Neural cell (in vitro differentiated cells): ENCODE data around the gene SOD3. TPM values are rescaled to one million over a fixed set of nuclear protein-coding genes. Genes with fewer than 3 reads are reported as not detected.

ENCODE experiments used
- H2AFZ ChIP-seq: fragments of 200-600, 300-800 bp; sonication (generic), shearing (Covaris generic); 2 replicates; pipeline ENCODE4 v1.6.0; 2014; ENCODE audit warnings: low read depth, mild to moderate bottlenecking, antibody characterized with exemption, low read length, moderate library complexity
- H3F3A ChIP-seq: fragments of 200-600 bp; shearing (Covaris generic); 2 replicates; pipeline ENCODE4 v1.6.1; 2016; ENCODE audit warnings: mild to moderate bottlenecking, moderate library complexity, mixed read lengths, antibody characterized with exemption, low read length; ENCODE audit not compliant: insufficient read depth, poor library complexity, severe bottlenecking
- H3K27ac ChIP-seq: fragments of 200-600, 300-800 bp; sonication (generic), shearing (Covaris generic); 2 replicates; pipeline ENCODE4 v1.5.1; 2014; ENCODE audit warnings: mild to moderate bottlenecking, low read length, moderate library complexity
- H3K27me3 ChIP-seq: fragments of 300-800, 200-600 bp; sonication (generic), shearing (Covaris generic); 2 replicates; pipeline ENCODE4 v1.6.0; 2014; ENCODE audit warnings: mild to moderate bottlenecking, low read depth, low read length, moderate library complexity; ENCODE audit not compliant: insufficient read depth
- H3K36me3 ChIP-seq: fragments of 300-800, 200-600 bp; sonication (generic), shearing (Covaris generic); 2 replicates; pipeline ENCODE4 v1.5.1; 2014; ENCODE audit warnings: mild to moderate bottlenecking, antibody characterized with exemption, low read length, moderate library complexity; ENCODE audit not compliant: insufficient read depth
- H3K4me2 ChIP-seq: fragments of 300-800, 200-600 bp; sonication (generic), shearing (Covaris generic); 2 replicates; pipeline ENCODE4 v1.6.0; 2014; ENCODE audit warnings: mild to moderate bottlenecking, low read length
- H3K4me3 ChIP-seq: fragments of 300-800, 200-600 bp; sonication (generic), shearing (Covaris generic); 2 replicates; pipeline ENCODE4 v1.5.1; 2014; ENCODE audit warnings: mild to moderate bottlenecking, low read length, moderate library complexity
- H3K79me2 ChIP-seq: fragments of 200-600 bp; shearing (Covaris generic); replicated peaks from 2 replicates; pipeline ENCODE4 v1.6.0; 2014; ENCODE audit warnings: mild to moderate bottlenecking, low read length, moderate library complexity; ENCODE audit not compliant: insufficient read depth
- H3K9ac ChIP-seq: fragments of 300-800, 200-600 bp; sonication (generic), shearing (Covaris generic); 2 replicates; pipeline ENCODE4 v1.6.1; 2016; ENCODE audit warnings: mild to moderate bottlenecking, low read length, mixed read lengths
- H3K9me2 ChIP-seq: fragments of 200-600 bp; shearing (Covaris generic); 2 replicates; pipeline ENCODE4 v1.6.1; 2016; ENCODE audit warnings: mild to moderate bottlenecking, low read length, mixed read lengths; ENCODE audit not compliant: insufficient read depth
- H3K9me3 ChIP-seq: fragments of 200-600, 300-800 bp; sonication (generic), shearing (Covaris generic); 2 replicates; pipeline ENCODE4 v1.6.1; 2016; ENCODE audit warnings: mild to moderate bottlenecking, mixed run types, low read length, moderate library complexity, mixed read lengths
- H4K20me1 ChIP-seq: fragments of 200-600 bp; shearing (Covaris generic); 2 replicates; pipeline ENCODE4 v1.6.1; 2016; ENCODE audit warnings: mild to moderate bottlenecking, mixed run types; ENCODE audit not compliant: insufficient read depth
- CTCF ChIP-seq: fragments of 450-650 bp; IDR thresholded peaks from 2 replicates; pipeline ENCODE4 v1.5.1; 2014; ENCODE audit warnings: antibody characterized with exemption, mild to moderate bottlenecking, moderate library complexity; ENCODE audit not compliant: poor library complexity, severe bottlenecking
- EP300 ChIP-seq: fragments of 450-650 bp; conservative IDR thresholded peaks from 2 replicates; pipeline ENCODE4 v1.6.1; 2014; ENCODE audit warnings: antibody characterized with exemption, mild to moderate bottlenecking, moderate library complexity; ENCODE audit not compliant: poor library complexity, severe bottlenecking
- EZH2 ChIP-seq: fragments of 200-600, 300-800 bp; shearing (Covaris generic), sonication (generic); IDR thresholded peaks from 2 replicates; pipeline ENCODE4 v1.6.1; 2014; ENCODE audit warnings: antibody characterized with exemption, low read length, borderline replicate concordance, mild to moderate bottlenecking; ENCODE audit not compliant: insufficient read depth, poor library complexity, severe bottlenecking
- MXI1 ChIP-seq: fragments of 450-650 bp; conservative IDR thresholded peaks from 2 replicates; pipeline ENCODE4 v1.6.1; 2014; ENCODE audit warnings: antibody characterized with exemption, mild to moderate bottlenecking; ENCODE audit not compliant: poor library complexity, severe bottlenecking
- POLR2AphosphoS5 ChIP-seq: IDR thresholded peaks from 2 replicates; pipeline ENCODE4 v1.6.1; 2012
- RAD21 ChIP-seq: fragments of 450-650 bp; conservative IDR thresholded peaks from 2 replicates; pipeline ENCODE4 v1.6.1; 2014; ENCODE audit warnings: antibody characterized with exemption, mild to moderate bottlenecking, moderate library complexity
- SMC3 ChIP-seq: fragments of 450-650 bp; conservative IDR thresholded peaks from 2 replicates; pipeline ENCODE4 v1.6.1; 2014; ENCODE audit warnings: antibody characterized with exemption, mild to moderate bottlenecking, moderate library complexity; ENCODE audit not compliant: poor library complexity
- TAF1 ChIP-seq: IDR thresholded peaks from 2 replicates; pipeline ENCODE4 v1.6.1; 2012; ENCODE audit warnings: low read depth
- polyA plus RNA-seq: library from polyadenylated mRNA; depleted of rRNA; stranded (reverse); fragments of >200 nt; gene quantifications from 2 replicates; pipeline ENCODE4 v1.2.3, GENCODE V29; 2014
- TF ChIP-seq, protein P1 (sequence below): IDR thresholded peaks from 2 replicates; pipeline ENCODE4 v1.6.1; 2012; ENCODE audit warnings: borderline replicate concordance

SOD3 gene
- polyA plus RNA-seq, 1 donor from 2014 or later: not detected

GRCh38 chr4:24799544-24800324 is 4.4 kb downstream of the SOD3 start:
- H3K27me3 ChIP-seq: peaks cover 12% of the 10 kb centered on the region

DNA sequence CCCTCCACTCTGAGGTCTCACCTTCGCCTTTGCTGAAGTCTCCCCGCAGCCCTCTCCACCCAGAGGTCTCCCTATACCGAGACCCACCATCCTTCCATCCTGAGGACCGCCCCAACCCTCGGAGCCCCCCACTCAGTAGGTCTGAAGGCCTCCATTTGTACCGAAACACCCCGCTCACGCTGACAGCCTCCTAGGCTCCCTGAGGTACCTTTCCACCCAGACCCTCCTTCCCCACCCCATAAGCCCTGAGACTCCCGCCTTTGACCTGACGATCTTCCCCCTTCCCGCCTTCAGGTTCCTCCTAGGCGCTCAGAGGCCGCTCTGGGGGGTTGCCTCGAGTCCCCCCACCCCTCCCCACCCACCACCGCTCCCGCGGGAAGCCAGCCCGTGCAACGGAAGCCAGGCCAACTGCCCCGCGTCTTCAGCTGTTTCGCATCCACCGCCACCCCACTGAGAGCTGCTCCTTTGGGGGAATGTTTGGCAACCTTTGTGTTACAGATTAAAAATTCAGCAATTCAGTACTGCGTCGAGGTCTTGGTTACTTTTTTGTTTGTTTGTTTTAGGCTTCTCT is 5.0 kb downstream of the SOD3 start:
- no peaks in the 10 kb centered on the region for H3K79me2 ChIP-seq
- H3K4me3 ChIP-seq: no peak overlapping the region
- no peaks in the 10 kb centered on the region for H4K20me1 ChIP-seq
- H3K27me3 ChIP-seq: peaks cover 12% of the 10 kb centered on the region
- no peak overlapping the region for H3K9ac ChIP-seq
- no peak overlapping the region for H3K4me2 ChIP-seq
- H3K36me3 ChIP-seq: no peaks in the 10 kb centered on the region
- no peak overlapping the region for H3K27ac ChIP-seq
- no peak overlapping the region for H2AFZ ChIP-seq
- H3F3A ChIP-seq: no peaks in the 10 kb centered on the region
- H3K9me2 ChIP-seq: no peaks in the 10 kb centered on the region
- H3K9me3 ChIP-seq: no peaks in the 10 kb centered on the region
- TF ChIP-seq EZH2 (no peak), MXI1 (no peak), POLR2AphosphoS5 (no peak), SMC3 (no peak), RAD21 (no peak)
- TF ChIP-seq, protein P1, sequence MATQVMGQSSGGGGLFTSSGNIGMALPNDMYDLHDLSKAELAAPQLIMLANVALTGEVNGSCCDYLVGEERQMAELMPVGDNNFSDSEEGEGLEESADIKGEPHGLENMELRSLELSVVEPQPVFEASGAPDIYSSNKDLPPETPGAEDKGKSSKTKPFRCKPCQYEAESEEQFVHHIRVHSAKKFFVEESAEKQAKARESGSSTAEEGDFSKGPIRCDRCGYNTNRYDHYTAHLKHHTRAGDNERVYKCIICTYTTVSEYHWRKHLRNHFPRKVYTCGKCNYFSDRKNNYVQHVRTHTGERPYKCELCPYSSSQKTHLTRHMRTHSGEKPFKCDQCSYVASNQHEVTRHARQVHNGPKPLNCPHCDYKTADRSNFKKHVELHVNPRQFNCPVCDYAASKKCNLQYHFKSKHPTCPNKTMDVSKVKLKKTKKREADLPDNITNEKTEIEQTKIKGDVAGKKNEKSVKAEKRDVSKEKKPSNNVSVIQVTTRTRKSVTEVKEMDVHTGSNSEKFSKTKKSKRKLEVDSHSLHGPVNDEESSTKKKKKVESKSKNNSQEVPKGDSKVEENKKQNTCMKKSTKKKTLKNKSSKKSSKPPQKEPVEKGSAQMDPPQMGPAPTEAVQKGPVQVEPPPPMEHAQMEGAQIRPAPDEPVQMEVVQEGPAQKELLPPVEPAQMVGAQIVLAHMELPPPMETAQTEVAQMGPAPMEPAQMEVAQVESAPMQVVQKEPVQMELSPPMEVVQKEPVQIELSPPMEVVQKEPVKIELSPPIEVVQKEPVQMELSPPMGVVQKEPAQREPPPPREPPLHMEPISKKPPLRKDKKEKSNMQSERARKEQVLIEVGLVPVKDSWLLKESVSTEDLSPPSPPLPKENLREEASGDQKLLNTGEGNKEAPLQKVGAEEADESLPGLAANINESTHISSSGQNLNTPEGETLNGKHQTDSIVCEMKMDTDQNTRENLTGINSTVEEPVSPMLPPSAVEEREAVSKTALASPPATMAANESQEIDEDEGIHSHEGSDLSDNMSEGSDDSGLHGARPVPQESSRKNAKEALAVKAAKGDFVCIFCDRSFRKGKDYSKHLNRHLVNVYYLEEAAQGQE: no peak

More at GRCh38 chr4:24799544-24800324, 4.4 kb downstream of the SOD3 start:
- no peaks in the 10 kb centered on the region for H3K9me2 ChIP-seq
- TF ChIP-seq SMC3 (no peak), MXI1 (no peak), CTCF (no peak), POLR2AphosphoS5 (no peak), EZH2 (no peak), TAF1 (no peak), RAD21 (no peak), EP300 (no peak)
- TF ChIP-seq, protein P1: no peak
- H2AFZ ChIP-seq: no peak overlapping the region
- H3K9ac ChIP-seq: no peak overlapping the region
- H3K9me3 ChIP-seq: no peaks in the 10 kb centered on the region
- H3K79me2 ChIP-seq: no peaks in the 10 kb centered on the region
- H3F3A ChIP-seq: no peaks in the 10 kb centered on the region
- no peak overlapping the region for H3K27ac ChIP-seq
- no peak overlapping the region for H3K4me3 ChIP-seq
- no peaks in the 10 kb centered on the region for H4K20me1 ChIP-seq
- no peaks in the 10 kb centered on the region for H3K36me3 ChIP-seq
- no peak overlapping the region for H3K4me2 ChIP-seq
